ENCODE results near the gene HRC. TPM values are rescaled to one million over a fixed set of nuclear protein-coding genes. Genes with fewer than 3 reads are reported as not detected.

Gene HRC
- total RNA-seq, 3 donors from 2014 or later: 0.73 to 1.9 (median 1.2) TPM

GRCh38 chr19:49136771-49137171 is 18.4 kb downstream of the HRC start:
- H3K4me1 ChIP-seq (ENCODE audit: low read depth): peaks cover 23% of the 10 kb centered on the region
- no peaks in the 10 kb centered on the region for H3K36me3 ChIP-seq (ENCODE audit: low read depth)
- peak; percentile 57 to 74 (median 69) for DNase-seq
- no peak overlapping the region for H3K4me3 ChIP-seq
- TF ChIP-seq CTCF (IDR thresholded peaks at IDR 0.05): no peak
- intact Hi-C loops (cut with DNase I, micrococcal nuclease): no loop called here
- H3K9me3 ChIP-seq: no peaks in the 10 kb centered on the region
- ATAC-seq: peak; percentile 11

GRCh38 chr19:49135686-49136085 is 19.5 kb downstream of the HRC start:
- ATAC-seq (no peak), DNase-seq (no peak)
- H3K9me3 ChIP-seq: no peaks in the 10 kb centered on the region
- no peaks in the 10 kb centered on the region for H3K36me3 ChIP-seq (ENCODE audit: low read depth)
- TF ChIP-seq CTCF (IDR thresholded peaks at IDR 0.05): no peak
- no peak overlapping the region for H3K4me3 ChIP-seq
- peaks cover 23% of the 10 kb centered on the region for H3K4me1 ChIP-seq (ENCODE audit: low read depth)
- intact Hi-C loops (cut with DNase I, micrococcal nuclease): no loop called here

- no peak for TF ChIP-seq CTCF (IDR thresholded peaks at IDR 0.05)
- no peaks in the 10 kb centered on the region for H3K36me3 ChIP-seq (ENCODE audit: low read depth)
- peak; percentile 78 for ATAC-seq
Observed at GRCh38 chr19:49133621-49134454, 21.4 kb downstream of the HRC start.

GRCh38 chr19:49132974-49133609 is 22.1 kb downstream of the HRC start:
- Histone ChIP-seq H3K36me3 (ENCODE audit: low read depth) (no peaks in the 10 kb centered on the region), H3K4me1 (ENCODE audit: low read depth) (peaks cover 30% of the 10 kb centered on the region), H3K4me3 (no peak overlapping the region), H3K9me3 (no peaks in the 10 kb centered on the region)
- intact Hi-C loops (cut with DNase I, micrococcal nuclease): no loop called here
- ATAC-seq (peak; percentile 17), DNase-seq (peak; percentile 68 to 83 (median 81))
- TF ChIP-seq CTCF (IDR thresholded peaks at IDR 0.05): no peak

More at GRCh38 chr19:49133621-49134454, 21.4 kb downstream of the HRC start:
- DNase-seq: peak; percentile 83 to 96 (median 94)
- peaks cover 27% of the 10 kb centered on the region for H3K4me1 ChIP-seq (ENCODE audit: low read depth)
- no peaks in the 10 kb centered on the region for H3K9me3 ChIP-seq
- no peak overlapping the region for H3K4me3 ChIP-seq
- intact Hi-C loops (cut with DNase I, micrococcal nuclease): no loop called here

DNA sequence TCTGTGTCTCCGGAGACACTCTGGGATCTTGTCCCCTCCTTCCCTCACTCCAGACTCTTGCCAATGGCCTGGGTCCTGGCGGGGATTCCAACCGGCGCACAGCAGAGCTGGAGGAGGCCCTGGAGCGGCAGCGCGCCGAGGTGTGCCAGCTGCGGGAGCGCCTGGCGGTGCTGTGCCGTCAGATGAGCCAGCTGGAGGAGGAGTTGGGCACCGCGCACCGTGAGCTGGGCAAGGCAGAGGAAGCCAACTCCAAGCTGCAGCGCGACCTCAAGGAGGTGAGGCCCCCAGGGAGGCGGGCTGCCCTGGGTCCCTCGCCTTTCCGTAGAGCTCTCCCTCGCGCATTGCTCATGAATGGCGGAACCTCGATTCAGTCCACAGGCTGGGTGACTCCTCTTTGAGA is 24.9 kb downstream of the HRC start:
- H3K36me3 ChIP-seq (ENCODE audit: low read depth): no peaks in the 10 kb centered on the region
- no peak for TF ChIP-seq CTCF (IDR thresholded peaks at IDR 0.05)
- H3K4me1 ChIP-seq (ENCODE audit: low read depth): peaks cover 25% of the 10 kb centered on the region
- ATAC-seq (no peak), DNase-seq (no peak)
- no peaks in the 10 kb centered on the region for H3K9me3 ChIP-seq
- no peak overlapping the region for H3K4me3 ChIP-seq
- intact Hi-C loops (cut with DNase I, micrococcal nuclease): no loop called here

Data from mucosa of descending colon (tissue), 3 donors.